SH-SY5Y (cell line): ENCODE measurements around the gene FOXP1.
A peak's percentile ranks its signal among the peaks of the same experiment; 100 is the strongest.

Source experiments
- GATA2 ChIP-seq: IDR thresholded peaks from 2 replicates; pipeline ENCODE4 v1.6.1; 2011; ENCODE audit warnings: mild to moderate bottlenecking, low read depth, low read length
- GATA3 ChIP-seq: IDR thresholded peaks from 2 replicates; pipeline ENCODE4 v1.6.1; 2011; ENCODE audit warnings: low read depth, mild to moderate bottlenecking, low read length, moderate library complexity

Gene FOXP1

GRCh38 chr3:71168121-71168721, 415.3 kb downstream of the FOXP1 start:
- no peak for TF ChIP-seq GATA3
- TF ChIP-seq GATA2: no peak

GRCh38 chr3:71166339-71167240, 416.9 kb downstream of the FOXP1 start:
- peak; percentile 96 for TF ChIP-seq GATA2
- peak; percentile 85 for TF ChIP-seq GATA3

GRCh38 chr3:71164881-71165280, 418.6 kb downstream of the FOXP1 start:
- TF ChIP-seq GATA2 (no peak), GATA3 (no peak)

GRCh38 chr3:71163198-71163918, 420.2 kb downstream of the FOXP1 start:
- TF ChIP-seq GATA3: no peak
- no peak for TF ChIP-seq GATA2

- TF ChIP-seq GATA2: no peak
- no peak for TF ChIP-seq GATA3
Measured at GRCh38 chr3:71162221-71162620, 421.3 kb downstream of the FOXP1 start.

GRCh38 chr3:71160785-71161546, 422.6 kb downstream of the FOXP1 start:
- TF ChIP-seq GATA3 (no peak), GATA2 (no peak)

- no peak for TF ChIP-seq GATA2
- no peak for TF ChIP-seq GATA3
Measured at GRCh38 chr3:71156062-71156665, 427.4 kb downstream of the FOXP1 start.

- TF ChIP-seq GATA2 (no peak), GATA3 (no peak)
Measured at GRCh38 chr3:71154846-71155245, 428.7 kb downstream of the FOXP1 start.

- TF ChIP-seq GATA3 (no peak), GATA2 (no peak)
Measured at GRCh38 chr3:71153713-71154112, 429.8 kb downstream of the FOXP1 start.

- no peak for TF ChIP-seq GATA2
- no peak for TF ChIP-seq GATA3
Measured at GRCh38 chr3:71152892-71153265, 430.6 kb downstream of the FOXP1 start.

GRCh38 chr3:71152039-71152891, 431.3 kb downstream of the FOXP1 start:
- TF ChIP-seq GATA3: no peak
- no peak for TF ChIP-seq GATA2

GRCh38 chr3:71149959-71150954, 433.3 kb downstream of the FOXP1 start:
- TF ChIP-seq GATA3: no peak
- TF ChIP-seq GATA2: no peak
